Progenitor cell of endocrine pancreas (in vitro differentiated cells): ENCODE measurements around the gene CYBRD1. TPM values are rescaled to one million over a fixed set of nuclear protein-coding genes. Genes with fewer than 3 reads are reported as not detected.

ENCODE experiments used
- DNase-seq: peaks from one replicate; pipeline ENCODE4 v3.0.0; 2021; ENCODE audit warnings: low spot score; ENCODE audit not compliant: unreplicated experiment
- H3K27ac Mint-ChIP-seq: 2 replicates; pipeline ENCODE4 v1.8.0; 2021; ENCODE audit warnings: mild to moderate bottlenecking, moderate library complexity, mixed read lengths
- H3K27me3 Mint-ChIP-seq: 2 replicates; pipeline ENCODE4 v1.8.0; 2021; ENCODE audit warnings: mixed read lengths
- H3K36me3 Mint-ChIP-seq: 2 replicates; pipeline ENCODE4 v1.8.0; 2022; ENCODE audit warnings: mixed read lengths; ENCODE audit not compliant: insufficient read depth
- H3K4me1 Mint-ChIP-seq: 2 replicates; pipeline ENCODE4 v1.8.0; 2021; ENCODE audit warnings: low read depth, mixed read lengths
- H3K4me3 Mint-ChIP-seq: 2 replicates; pipeline ENCODE4 v1.8.0; 2021; ENCODE audit warnings: low read depth, mild to moderate bottlenecking, moderate library complexity, mixed read lengths
- H3K9me3 Mint-ChIP-seq: 2 replicates; pipeline ENCODE4 v1.8.0; 2021; ENCODE audit warnings: low read depth, mixed read lengths
- total RNA-seq: library from RNA; stranded (reverse); gene quantifications from 2 replicates; pipeline ENCODE4 v1.2.1, GENCODE V29; 2021
- TF ChIP-seq, protein P1 (sequence below): fragments of 200-600 bp; sonication (generic); IDR thresholded peaks from one replicate; pipeline ENCODE4 v1.5.0; 2021; ENCODE audit warnings: antibody characterized with exemption, mild to moderate bottlenecking; ENCODE audit not compliant: unreplicated experiment

CYBRD1 gene
- total RNA-seq, 1 donor from 2014 or later, result 2.3 TPM

DNA sequence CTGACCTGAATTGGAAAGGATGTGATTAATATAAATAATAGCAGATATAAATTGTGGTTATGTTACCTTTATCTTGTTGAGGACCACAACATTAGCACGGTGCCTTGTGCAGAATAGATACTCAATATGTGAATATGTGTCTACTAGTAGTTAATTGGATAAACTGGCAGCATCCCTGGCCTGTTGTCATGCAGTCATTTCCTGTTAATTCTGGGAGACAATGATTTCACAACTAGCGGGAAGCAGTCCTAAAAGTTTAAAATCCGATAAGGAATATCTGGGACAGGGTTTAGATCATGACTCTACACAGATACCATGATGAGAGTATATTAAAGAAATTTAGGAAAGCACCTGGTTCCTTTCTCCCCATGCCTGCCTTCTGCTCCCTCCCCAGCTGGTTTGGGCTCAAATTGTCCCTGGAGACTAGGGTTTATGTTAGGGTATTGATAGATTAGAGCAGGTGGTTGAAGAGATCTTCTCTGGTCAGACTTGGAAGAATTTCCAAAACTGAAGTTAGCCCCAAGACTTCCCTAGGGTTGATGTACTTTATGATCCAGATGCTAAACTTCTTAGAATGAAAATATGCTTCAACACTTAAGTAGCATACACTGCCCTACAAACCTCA, 32.8 kb downstream of the CYBRD1 start:
- Mint-ChIP-seq H3K9me3 (no peaks in the 10 kb centered on the region), H3K4me3 (no peak overlapping the region), H3K27ac (no peak overlapping the region), H3K36me3 (no peaks in the 10 kb centered on the region), H3K27me3 (peaks cover 2% of the 10 kb centered on the region), H3K4me1 (no peaks in the 10 kb centered on the region)
- DNase-seq, result no peak
- TF ChIP-seq, protein P1, sequence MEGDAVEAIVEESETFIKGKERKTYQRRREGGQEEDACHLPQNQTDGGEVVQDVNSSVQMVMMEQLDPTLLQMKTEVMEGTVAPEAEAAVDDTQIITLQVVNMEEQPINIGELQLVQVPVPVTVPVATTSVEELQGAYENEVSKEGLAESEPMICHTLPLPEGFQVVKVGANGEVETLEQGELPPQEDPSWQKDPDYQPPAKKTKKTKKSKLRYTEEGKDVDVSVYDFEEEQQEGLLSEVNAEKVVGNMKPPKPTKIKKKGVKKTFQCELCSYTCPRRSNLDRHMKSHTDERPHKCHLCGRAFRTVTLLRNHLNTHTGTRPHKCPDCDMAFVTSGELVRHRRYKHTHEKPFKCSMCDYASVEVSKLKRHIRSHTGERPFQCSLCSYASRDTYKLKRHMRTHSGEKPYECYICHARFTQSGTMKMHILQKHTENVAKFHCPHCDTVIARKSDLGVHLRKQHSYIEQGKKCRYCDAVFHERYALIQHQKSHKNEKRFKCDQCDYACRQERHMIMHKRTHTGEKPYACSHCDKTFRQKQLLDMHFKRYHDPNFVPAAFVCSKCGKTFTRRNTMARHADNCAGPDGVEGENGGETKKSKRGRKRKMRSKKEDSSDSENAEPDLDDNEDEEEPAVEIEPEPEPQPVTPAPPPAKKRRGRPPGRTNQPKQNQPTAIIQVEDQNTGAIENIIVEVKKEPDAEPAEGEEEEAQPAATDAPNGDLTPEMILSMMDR, result no peak

DNA sequence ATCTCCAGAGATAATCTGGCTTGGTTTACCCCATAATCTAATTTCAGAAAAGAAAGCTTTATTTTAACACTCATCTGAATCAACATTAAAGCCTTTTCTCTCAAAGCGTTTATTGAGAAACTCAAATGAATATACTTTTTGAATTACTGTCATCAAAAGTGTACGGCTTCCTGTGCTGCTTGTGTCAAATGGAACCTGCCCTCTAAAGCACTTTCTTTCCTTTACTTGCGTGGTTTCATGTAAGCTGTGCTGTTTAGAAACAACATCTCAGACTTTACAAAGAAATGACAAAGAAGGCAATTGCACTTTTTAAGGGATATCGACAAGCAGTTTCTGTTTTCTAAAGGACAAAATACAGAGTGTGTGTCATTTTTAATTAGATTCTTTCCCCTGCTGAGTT, 35.1 kb downstream of the CYBRD1 start:
- Mint-ChIP-seq H3K9me3 (no peaks in the 10 kb centered on the region), H3K27ac (no peak overlapping the region), H3K27me3 (peaks cover 5% of the 10 kb centered on the region), H3K4me3 (no peak overlapping the region), H3K36me3 (no peaks in the 10 kb centered on the region), H3K4me1 (no peaks in the 10 kb centered on the region)
- DNase-seq, result no peak
- TF ChIP-seq, protein P1, result no peak

DNA sequence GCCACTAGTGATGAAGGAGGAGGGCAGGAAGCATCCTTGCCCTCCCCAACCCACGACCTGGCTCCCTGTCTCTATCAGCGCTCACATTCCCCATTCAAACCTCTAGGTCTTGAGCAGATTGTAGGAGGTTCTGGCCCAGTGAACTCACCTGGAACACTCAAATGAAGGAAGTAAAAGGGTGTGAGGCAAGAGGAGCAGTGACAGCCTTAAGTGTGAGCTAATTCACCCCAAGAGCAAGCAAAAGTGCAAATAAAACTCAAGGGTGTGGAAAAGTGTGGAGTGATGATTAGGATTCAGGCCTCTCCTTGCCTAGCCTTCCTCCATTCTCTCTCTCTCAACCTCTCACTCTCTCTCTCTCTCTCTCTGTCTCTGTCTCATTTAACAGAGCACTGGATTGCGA, 41.0 kb downstream of the CYBRD1 start:
- Mint-ChIP-seq H3K4me3 (no peak overlapping the region), H3K9me3 (no peaks in the 10 kb centered on the region), H3K36me3 (no peaks in the 10 kb centered on the region), H3K4me1 (no peaks in the 10 kb centered on the region), H3K27me3 (peaks cover 5% of the 10 kb centered on the region), H3K27ac (no peak overlapping the region)
- TF ChIP-seq, protein P1, result no peak
- no peak for DNase-seq

DNA sequence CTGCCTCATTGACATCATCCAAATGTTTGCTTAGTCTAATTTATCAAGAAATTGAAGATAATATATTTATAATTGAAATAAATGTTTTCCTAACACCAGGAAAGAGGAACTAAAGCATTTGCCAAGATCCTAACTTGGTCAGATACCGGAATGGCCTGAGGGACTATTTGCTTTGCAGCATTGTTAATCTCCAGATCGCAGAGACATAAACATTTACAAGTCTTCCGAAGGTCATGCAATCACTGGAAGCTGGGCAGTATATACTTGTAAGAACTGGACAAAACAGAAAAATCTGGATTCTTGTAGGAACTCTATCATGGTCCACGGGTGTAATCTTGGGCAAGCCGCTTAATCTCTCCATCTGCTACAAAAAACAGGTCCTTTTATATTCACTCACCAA, 42.2 kb downstream of the CYBRD1 start:
- TF ChIP-seq, protein P1, result no peak
- peaks cover 5% of the 10 kb centered on the region for H3K27me3 Mint-ChIP-seq
- H3K27ac Mint-ChIP-seq, result no peak overlapping the region
- no peak overlapping the region for H3K4me3 Mint-ChIP-seq
- no peaks in the 10 kb centered on the region for H3K4me1 Mint-ChIP-seq
- no peaks in the 10 kb centered on the region for H3K36me3 Mint-ChIP-seq
- no peaks in the 10 kb centered on the region for H3K9me3 Mint-ChIP-seq
- no peak for DNase-seq

DNA sequence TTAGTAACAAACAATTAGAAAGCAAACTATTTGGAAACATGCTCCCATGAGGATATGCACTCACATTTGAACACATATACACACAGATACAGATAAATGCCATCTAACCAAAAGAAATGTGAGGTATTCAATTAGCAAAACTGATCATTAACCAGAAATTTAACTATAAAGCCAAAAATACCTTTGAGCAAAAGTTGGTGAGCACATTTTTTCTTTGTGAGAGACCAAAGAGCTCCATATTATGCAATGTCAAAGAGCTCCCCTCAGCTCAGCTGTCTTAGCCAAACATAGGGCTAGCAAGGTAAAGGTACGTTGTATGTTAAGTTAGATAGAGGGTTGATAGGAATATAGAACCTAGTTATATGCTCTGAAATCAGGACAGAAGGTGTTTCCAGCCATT, 43.8 kb downstream of the CYBRD1 start:
- TF ChIP-seq, protein P1, result no peak
- Mint-ChIP-seq H3K27ac (no peak overlapping the region), H3K4me1 (no peaks in the 10 kb centered on the region), H3K36me3 (no peaks in the 10 kb centered on the region), H3K4me3 (no peak overlapping the region), H3K27me3 (peaks cover 3% of the 10 kb centered on the region), H3K9me3 (no peaks in the 10 kb centered on the region)
- no peak for DNase-seq
